Activated CD8-positive, alpha-beta memory T cell treated with anti-CD3 and anti-CD28 coated beads for 36 hours (primary cell): ENCODE data around the gene HSPB1. TPM values are rescaled to one million over a fixed set of nuclear protein-coding genes. Genes with fewer than 3 reads are reported as not detected.
"Not testable (repeated sequence)": the region's sequence is repeated elsewhere in the genome, so short reads cannot be mapped to it uniquely, and the experiment has no call there.

Source experiments
- CTCF ChIA-PET: fragments of 350-600 bp; sonication (Branson Sonifier 250); formaldehyde crosslinking; loops from one replicate; lab custom pipeline; 2021; ENCODE audit warnings: antibody characterized with exemption; lab: Charles Lee
- POLR2A ChIA-PET: fragments of 350-600 bp; sonication (Branson Sonifier 250); formaldehyde crosslinking; loops from one replicate; lab custom pipeline; 2021; ENCODE audit warnings: antibody characterized with exemption; lab: Charles Lee
- total RNA-seq, 2 experiments: library from RNA; stranded (reverse); gene quantifications; one replicate each; pipeline ENCODE4 v1.2.3, GENCODE V29; 2021

The HSPB1 gene
- total RNA-seq, 2 experiments from 2014 or later: 66.0 to 67.0 TPM

DNA sequence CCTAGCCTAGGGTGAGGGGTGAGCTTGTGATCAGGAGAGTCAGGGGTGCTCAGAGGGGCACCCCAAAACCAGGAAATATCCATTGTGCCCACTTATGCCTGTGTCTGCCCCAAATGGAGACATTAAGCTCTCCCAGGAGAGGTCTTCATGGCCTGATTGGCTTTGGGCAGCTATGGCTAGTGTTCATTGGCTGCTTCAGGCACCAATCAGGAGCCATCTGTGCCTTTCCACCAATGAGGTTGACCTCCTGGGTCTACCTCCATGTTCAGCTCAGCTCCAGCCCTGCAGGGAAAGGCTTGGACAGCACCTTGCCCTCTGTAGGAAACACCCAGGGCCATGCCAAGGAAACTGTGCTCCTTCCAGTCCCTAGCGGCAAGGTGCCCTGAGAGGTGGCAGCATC, 23.9 kb upstream of the HSPB1 start:
- ChIA-PET POLR2A (no interaction called here), CTCF (interaction anchor here (0.6 to 2.2 kb wide), 3 partner anchors 16 to 167 kb away, joined by 3 to 10 read pairs (median 4); no protein-coding TSS in a partner anchor)

DNA sequence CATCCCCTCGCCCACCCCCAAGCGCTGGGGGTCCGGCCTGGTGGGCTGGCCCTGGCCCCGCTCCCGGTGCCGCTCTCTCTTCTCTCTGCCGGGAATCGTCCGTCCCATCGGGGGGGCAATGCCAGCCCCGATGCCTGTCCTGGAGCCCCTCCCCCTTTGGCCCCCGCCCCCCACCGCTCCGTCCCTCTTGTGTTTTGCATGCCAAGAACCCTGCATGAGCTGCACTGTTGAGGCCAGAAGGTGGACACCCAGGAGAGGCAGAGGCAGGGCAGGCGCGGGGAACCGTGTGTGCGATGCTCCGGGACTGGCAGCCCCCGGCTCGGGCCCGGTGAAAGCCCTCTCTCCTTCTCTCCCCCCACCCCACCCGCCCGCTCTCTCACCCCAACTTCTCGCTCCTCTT, 22.1 kb upstream of the HSPB1 start:
- CTCF ChIA-PET: no interaction called here
- POLR2A ChIA-PET: no interaction called here

DNA sequence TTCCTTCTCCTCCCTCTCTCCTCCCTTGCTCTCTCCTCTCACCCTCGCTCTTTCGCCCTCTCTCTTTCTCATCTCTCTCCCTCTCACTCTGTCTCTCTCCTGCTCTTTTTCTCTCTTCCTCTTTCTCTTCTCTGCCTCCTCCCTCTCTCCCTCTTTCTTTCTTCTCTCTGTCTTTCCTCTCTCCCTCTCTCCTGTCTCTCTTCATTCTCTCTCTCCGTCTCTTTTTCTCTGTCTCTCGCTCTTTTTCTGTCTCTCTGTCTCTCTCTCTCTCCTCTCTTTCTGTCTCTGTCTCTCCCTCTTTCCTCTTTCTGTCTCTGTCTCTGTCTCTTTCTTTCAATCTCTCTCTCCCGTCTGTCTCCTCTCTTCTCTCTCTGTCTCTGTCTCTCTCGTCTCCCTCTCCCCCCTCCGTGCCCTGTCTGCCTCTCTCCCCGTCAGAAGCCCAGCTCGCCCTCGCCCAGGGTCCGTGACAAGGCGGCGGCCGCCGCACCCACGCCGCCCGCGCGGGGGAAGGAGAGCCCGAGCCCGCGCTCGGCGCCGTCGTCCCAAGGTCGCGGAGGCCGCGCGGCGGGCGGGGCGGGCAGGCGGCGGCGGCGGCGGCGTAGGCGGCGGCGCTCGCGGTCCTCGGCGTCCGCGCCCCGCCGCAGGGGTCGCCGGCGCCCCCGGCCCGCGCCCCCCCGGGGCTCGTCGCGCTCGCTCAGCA, 21.3 kb upstream of the HSPB1 start:
- CTCF ChIA-PET: interaction anchor here (1.1 to 3.0 kb wide), 3 partner anchors 10 to 33 kb away, joined by 4 to 10 read pairs (median 8); no protein-coding TSS in a partner anchor
- POLR2A ChIA-PET: no interaction called here

DNA sequence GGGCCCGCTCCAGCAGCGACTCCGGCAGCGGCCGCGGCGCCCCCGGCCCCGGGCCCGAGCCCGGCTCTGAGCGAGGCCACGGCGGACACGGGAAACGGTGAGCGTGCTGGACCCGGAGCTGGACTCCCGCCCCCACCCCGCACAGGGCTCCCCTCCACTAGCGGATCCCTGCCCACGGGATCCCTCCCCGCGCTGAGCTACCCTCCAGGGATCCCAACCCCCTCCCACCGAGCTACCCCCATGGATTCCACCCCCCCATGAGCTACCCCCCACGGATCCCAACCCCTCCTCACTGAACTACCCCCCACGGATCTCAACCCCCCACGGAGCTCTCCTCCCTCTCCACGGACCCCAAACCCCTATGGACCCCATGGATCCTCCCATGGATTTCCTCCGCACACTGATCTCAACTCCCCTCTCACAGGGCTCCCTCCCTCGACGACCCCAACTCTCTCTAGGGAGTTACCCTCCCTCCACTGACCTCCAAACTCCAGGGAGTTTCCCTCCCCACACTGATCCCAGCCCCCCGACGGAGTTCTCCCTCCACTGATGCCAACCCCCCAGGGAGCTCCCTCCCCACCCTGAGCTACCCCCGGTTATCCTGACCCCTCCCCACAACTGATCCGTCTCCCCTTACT, 20.6 kb upstream of the HSPB1 start:
- ChIA-PET POLR2A (interaction anchor here (0.6 to 1.1 kb wide), 2 partner anchors 9 to 116 kb away, joined by 7 read pairs; no protein-coding TSS in a partner anchor), CTCF (interaction anchor here (0.6 to 3.0 kb wide), 5 partner anchors 8 to 93 kb away, joined by 3 to 10 read pairs (median 4); no protein-coding TSS in a partner anchor)

DNA sequence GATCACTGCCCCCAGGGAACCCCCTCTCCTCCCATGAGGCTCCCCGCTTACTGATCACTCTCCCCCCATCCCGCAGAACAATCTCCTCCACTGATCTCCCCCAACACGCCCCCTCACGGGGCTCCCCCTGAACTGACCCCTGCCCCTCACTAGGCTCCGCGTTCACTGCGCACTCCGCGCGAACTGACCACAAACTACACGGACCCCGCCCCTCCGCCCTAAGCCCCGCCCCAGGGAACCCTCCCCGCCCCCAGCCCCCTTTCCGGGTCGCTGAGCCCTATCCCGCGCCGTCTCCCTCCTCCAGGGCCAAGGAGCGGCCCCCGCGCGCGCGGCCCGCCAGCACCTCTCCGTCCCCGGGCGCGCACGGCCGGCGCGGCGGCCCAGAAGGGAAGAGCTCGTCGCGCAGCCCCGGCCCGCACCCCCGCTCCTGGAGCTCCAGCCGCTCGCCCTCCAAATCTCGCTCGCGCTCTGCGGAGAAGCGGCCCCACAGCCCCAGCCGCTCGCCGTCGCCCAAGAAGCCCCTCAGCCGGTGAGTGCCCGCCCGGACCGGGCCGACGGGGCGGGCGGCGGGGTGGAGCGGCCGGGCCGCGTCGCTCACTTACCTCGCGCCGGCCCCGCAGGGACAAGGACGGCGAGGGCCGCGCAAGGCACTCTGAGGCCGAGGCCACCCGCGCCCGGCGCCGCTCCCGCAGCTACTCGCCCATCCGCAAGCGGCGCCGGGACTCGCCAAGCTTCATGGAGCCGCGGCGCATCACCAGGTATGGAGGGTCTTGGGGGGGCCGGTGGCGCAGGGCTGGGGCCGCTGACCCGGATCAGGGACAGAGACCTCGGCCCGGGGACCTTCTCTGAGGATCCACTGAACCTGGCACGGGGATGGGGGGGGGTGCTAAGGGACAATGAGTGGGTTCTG, 19.9 kb upstream of the HSPB1 start:
- POLR2A ChIA-PET: interaction anchor here (0.6 to 1.1 kb wide), 2 partner anchors 9 to 117 kb away, joined by 7 read pairs; no protein-coding TSS in a partner anchor
- CTCF ChIA-PET: interaction anchor here (0.6 to 3.0 kb wide), 8 partner anchors 8 to 104 kb away, joined by 3 to 10 read pairs (median 4); no protein-coding TSS in a partner anchor

DNA sequence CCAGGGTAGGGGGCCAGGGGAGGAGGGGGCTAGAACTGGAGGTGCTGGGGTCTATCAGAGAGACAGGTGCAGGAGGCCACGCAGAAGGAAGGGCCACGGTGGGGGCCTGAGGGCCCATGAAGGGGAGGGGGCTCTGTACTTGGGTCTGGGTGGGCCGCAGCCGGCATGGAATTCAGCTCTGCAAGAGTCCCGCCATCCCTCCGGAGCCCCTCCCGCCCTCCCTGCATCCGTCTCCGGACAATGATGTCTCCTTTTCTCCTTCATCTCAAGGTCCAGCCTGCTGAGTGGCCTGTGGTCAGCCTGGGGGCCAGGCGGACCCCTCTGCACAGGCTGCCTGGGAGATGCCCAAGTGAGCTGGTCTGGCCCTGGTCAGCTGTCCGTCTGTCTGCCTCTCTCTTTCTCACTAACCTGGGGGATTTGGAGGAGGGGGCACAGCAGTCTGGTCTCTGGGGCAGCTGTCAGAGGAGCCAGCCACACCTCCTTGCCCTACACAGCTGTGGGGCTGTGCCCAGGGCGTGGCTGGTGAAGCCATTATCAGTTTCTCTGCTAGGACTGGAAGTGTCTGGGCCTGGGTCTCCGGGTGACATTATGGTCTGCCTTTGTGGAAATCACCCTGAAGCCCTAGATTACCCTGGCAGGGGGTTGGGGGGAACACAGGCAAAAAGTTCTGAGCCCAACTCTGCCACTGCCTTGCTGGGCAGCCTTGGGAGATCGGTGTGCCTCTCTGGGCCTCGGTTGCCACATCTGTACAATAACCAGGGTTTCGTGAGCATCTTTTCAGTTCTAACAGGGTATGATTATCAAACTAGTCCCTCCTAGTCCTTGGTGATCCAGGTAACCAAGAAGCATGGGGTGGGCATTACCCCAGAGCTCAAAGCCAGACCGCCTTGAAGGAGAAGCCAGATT, 19.0 kb upstream of the HSPB1 start:
- POLR2A ChIA-PET: no interaction called here

DNA sequence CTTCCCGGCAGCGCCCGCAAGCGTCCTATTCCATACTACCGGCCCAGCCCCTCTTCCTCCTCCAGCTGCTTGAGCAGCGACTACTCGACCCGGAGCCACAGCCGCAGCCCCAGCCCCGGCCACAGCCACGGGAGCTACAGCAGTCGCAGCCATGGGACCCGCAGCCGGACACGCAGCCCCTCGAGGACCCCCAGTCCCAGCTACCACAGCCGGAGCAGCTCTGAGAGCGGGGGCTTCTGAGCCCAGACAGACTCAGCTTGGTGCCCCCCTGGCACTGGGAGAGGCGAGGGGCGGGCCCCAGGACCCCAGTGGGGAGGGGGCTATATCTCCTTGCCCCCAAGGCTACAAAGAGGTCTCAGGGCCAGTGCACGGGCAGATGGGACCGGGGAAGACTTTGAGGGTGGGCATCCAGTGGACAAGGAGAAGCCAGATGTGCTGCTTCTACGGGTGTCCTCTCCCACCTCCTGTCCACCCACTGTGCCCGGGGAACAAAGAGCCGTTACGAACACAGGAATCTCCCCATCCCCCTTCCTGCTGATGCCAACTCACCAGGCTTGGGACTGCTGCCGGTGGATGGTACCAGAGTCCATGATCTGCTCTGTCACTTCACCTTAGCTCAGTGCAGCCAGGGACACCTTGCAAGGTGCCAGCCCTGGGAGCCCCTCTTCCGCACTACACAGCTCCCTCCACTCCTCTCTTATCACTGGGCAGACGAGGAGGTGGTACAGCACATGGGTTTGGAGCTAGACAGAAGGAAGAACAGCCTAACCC, 16.7 kb upstream of the HSPB1 start:
- CTCF ChIA-PET: interaction anchor here (0.9 to 2.3 kb wide), 3 partner anchors 11 to 28 kb away, joined by 3 to 5 read pairs (median 4); no protein-coding TSS in a partner anchor

More for the DNA sequence above, 19.0 kb upstream of the HSPB1 start:
- CTCF ChIA-PET: interaction anchor here (0.9 to 3.0 kb wide), 3 partner anchors 13 to 105 kb away, joined by 3 to 10 read pairs (median 5); no protein-coding TSS in a partner anchor

DNA sequence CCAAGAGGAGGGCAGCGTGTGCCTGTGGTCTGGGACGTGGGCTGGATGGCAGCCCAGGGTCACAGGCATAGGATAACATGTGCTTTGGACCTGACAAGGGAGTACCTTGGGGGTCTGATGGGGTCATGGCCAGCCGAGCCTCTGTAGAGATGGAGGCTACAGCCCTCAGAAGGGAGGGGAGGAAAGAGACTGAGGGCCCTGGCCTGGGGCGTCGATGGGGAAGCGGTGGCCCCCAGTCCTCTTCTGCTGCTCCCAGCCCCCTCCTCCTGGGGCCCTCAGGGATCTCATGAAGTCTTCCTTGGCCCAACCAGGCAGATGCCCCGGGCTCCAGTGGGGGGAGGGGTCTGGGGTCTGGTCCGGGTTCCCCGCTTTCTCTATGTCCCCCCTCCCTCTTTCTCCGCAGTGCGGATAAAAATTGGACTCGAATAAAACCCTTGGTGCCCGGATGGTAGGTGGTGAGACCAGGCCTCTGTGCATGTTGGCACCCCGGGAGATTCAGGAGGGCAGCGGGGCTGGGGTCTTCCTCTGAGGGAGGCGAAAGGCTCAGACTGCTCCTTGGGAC, 15.6 kb upstream of the HSPB1 start:
- ChIA-PET POLR2A (no interaction called here), CTCF (interaction anchor here (0.7 to 2.8 kb wide), 3 partner anchors 13 to 28 kb away, joined by 4 to 11 read pairs (median 4); no protein-coding TSS in a partner anchor)

More for the DNA sequence above, 16.7 kb upstream of the HSPB1 start:
- POLR2A ChIA-PET: no interaction called here

DNA sequence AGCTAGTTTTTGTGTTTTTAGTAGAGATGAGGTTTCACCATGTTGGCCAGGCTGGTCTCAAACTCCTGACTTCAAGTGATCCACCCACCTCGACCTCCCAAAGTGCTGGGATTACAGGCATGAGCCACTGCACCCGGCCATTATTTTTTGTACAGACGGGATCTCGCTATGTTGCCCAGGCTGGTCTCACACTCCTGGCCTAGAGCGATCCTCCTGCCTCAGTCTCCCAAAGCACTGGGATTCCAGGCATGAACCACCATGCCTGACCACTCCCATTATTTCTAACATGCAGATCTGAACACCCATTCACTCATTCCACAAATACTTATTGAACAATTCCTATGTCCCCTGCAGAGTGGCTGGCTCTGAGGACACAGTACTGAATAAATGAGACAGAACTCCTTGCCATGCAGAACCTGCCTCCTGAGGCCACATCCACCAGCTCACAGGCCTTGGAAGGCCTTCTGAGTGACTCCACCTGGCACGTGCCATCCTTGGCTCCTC, 11.6 kb upstream of the HSPB1 start:
- CTCF ChIA-PET: interaction anchor here (0.6 to 3.7 kb wide), 12 partner anchors 9 to 124 kb away, joined by 3 to 69 read pairs (median 4); no protein-coding TSS in a partner anchor
- POLR2A ChIA-PET: interaction anchor here (0.9 to 1.1 kb wide), 2 partner anchors 8 to 12 kb away, joined by 4 to 7 read pairs; no protein-coding TSS in a partner anchor

DNA sequence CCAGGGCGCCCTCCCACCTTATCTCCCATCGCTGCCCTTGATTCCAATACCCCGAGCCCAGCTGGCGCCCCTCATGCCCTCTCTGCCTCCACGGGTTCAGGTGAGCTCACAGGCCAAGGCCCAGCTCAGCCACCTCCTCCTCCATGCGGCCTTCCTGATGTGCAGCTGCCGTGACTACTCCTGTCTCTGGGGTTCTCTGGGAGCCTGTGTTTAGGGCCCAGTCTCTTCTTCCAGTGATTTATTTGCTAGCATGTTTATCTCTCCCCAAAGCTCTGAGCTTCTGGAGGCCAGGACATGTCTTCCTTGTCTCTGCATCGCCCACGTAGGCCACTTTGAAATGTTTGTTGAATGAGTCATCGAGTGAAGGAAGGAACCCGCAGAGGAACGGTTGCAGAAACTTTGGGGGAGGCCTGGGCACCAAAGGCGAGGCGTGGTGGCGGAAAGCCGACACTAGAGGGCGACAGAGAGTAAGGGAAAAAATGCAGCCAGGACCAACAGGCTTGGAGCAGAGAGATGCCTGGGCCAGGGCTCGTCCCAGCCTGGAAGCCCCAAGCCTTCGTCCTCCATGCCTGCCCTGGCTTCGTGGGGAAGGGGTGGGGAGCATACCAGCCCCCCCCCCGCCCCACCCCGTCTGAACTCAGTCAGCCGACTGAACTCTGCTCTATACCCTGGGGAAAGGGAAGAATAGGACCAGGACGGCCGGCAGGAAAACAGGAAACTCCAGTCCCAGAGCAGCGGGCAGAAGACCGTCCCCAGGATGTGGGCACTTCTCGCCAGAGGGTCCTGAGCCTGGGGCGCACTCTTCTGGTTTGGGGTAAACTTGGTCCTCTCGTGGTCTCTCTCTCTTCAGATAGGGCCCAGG, 10.9 kb upstream of the HSPB1 start:
- ChIA-PET POLR2A (interaction anchor here (0.5 to 1.1 kb wide), 3 partner anchors 9 to 1994 kb away, joined by 4 to 7 read pairs (median 5); no protein-coding TSS in a partner anchor), CTCF (interaction anchor here (0.6 to 3.7 kb wide), 13 partner anchors 10 to 201 kb away, joined by 3 to 69 read pairs (median 4); no protein-coding TSS in a partner anchor)

DNA sequence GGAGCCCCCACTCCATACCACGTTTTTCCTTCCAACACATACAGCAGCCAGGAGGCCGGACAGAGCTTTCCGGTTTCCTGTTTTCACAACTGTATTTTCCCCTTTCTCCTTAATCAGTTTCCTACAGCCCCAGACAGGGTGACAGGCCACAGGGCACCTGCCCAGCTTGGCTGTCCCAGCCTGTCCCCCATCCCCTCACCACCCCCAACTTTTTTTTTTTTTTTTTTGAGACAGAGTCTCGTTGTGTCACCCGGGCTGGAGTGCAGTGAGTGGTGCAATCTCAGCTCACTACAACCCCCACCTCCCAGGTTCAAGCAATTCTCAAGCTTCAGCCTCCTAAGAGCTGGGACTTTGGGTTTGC, 10.3 kb upstream of the HSPB1 start:
- CTCF ChIA-PET: interaction anchor here (0.6 to 3.7 kb wide), 6 partner anchors 9 to 235 kb away, joined by 3 to 69 read pairs (median 4); no protein-coding TSS in a partner anchor
- POLR2A ChIA-PET: no interaction called here

DNA sequence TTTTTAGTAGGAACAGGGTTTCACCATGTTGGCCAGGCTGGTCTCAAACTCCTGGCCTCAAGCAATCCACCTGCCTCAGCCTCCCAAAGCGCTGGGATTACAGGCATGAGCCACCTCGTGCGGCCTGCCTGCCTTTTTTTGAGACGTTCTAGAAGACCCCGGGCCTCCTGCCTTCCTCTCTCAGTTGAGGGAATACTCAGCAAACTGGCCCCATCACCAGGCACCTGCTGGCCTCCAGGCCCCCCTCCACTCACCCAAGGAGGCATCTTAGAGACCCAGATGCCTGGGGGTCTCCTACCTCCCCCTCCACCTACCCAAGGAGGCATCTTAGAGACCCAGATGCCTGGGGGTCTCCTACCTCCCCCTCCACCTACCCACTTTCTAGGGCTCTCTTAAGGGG, 9.6 kb upstream of the HSPB1 start:
- POLR2A ChIA-PET: not testable (repeated sequence)
- CTCF ChIA-PET: interaction anchor here (0.7 to 3.7 kb wide), 3 partner anchors 22 to 236 kb away, joined by 3 to 69 read pairs (median 10); no protein-coding TSS in a partner anchor

DNA sequence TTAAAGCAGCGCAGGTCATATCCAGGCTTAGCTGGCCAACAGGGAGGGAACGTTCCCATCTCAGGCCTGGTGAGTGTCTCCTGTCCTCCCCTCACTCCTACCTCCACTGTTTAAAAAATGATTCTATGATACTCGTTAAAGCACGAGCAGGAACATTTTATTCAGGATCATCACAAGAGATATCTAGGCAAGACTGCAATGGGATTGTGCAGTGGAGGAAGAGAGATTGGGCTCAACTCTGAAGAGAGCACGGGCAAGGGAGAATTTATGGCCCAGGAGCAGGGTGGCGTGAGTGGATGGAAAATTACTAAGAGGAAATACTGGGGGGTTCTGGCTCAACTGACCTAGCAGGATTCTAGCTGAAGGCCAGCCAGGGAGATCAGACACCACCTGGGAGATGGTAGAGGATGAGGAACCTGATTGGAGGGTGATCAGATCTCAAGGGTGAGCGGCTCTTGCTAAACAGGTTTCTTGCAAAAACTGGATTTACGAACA, 9.0 kb upstream of the HSPB1 start:
- POLR2A ChIA-PET: no interaction called here
- CTCF ChIA-PET: interaction anchor here (3.7 kb wide), 1 partner anchor 21 kb away, joined by 69 read pairs; no protein-coding TSS in a partner anchor

DNA sequence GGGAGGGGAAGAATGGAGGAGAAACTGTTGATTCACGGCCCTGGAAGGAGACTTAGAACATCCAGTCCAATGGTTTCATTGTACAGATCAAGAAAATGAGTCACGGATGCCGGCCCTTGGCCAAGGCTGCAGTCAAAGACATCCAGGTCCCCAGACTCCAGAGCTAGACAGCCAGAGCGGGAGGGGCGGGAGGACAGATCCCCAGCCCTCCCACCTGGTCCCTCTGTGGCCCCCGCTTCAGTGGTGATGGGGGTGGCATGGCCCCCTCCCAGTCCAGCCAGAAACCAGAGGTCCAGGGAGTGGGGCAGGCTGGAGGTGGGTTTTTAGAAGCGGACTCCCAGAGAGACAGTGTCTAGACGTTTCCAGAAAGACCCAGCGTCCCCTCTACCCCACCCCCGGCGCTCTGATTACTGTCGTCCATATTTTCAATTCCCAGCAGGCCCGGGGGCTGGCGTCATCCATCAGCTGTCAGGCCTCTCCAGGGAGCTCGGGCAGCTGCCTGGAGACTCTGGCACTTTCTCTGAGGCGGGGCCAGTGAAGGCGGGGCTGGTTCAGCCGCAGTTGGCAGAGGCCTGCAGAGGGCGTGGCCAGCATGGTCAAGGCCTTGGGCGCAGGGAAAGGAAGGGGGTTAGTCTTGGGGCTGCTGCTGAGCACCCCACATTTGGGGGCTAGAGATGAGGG, 8.0 kb upstream of the HSPB1 start:
- ChIA-PET CTCF (interaction anchor here (2.6 kb wide), 1 partner anchor 20 kb away, joined by 10 read pairs; no protein-coding TSS in a partner anchor), POLR2A (no interaction called here)
